Ishikawa (cell line): ENCODE measurements around the gene RFWD3.

Experiments
- CEBPB ChIP-seq: IDR thresholded peaks from 2 replicates; pipeline ENCODE4 v1.6.1; 2012
- CREB1 ChIP-seq: IDR thresholded peaks from 2 replicates; pipeline ENCODE4 v1.6.1; 2012; ENCODE audit warnings: low read depth
- EGR1 ChIP-seq: IDR thresholded peaks from 2 replicates; pipeline ENCODE4 v1.6.1; 2012
- EP300 ChIP-seq: IDR thresholded peaks from 2 replicates; pipeline ENCODE4 v1.6.1; 2012; ENCODE audit warnings: borderline replicate concordance
- FOXM1 ChIP-seq: IDR thresholded peaks from 2 replicates; pipeline ENCODE4 v1.6.1; 2012; ENCODE audit warnings: low read depth, borderline replicate concordance
- NFIC ChIP-seq: IDR thresholded peaks from 2 replicates; pipeline ENCODE4 v1.6.1; 2012
- RAD21 ChIP-seq: IDR thresholded peaks from 2 replicates; pipeline ENCODE4 v1.6.1; 2012; ENCODE audit warnings: low read depth
- TAF1 ChIP-seq: IDR thresholded peaks from 2 replicates; pipeline ENCODE4 v1.6.1; 2012; ENCODE audit warnings: low read depth, mild to moderate bottlenecking
- TCF12 ChIP-seq: IDR thresholded peaks from 2 replicates; pipeline ENCODE4 v1.6.1; 2012; ENCODE audit warnings: low read depth
- TEAD4 ChIP-seq: IDR thresholded peaks from 2 replicates; pipeline ENCODE4 v1.6.1; 2012
- YY1 ChIP-seq: IDR thresholded peaks from 2 replicates; pipeline ENCODE4 v1.6.1; 2012; ENCODE audit warnings: low read depth
- ZBTB7A ChIP-seq: IDR thresholded peaks from 2 replicates; pipeline ENCODE4 v1.6.1; 2012; ENCODE audit warnings: low read depth
- TF ChIP-seq, protein P1 (sequence below): IDR thresholded peaks from 2 replicates; pipeline ENCODE4 v1.6.1; 2012
- TF ChIP-seq, protein P2 (sequence below): IDR thresholded peaks from 2 replicates; pipeline ENCODE4 v1.6.1; 2012
- TF ChIP-seq, protein P3 (sequence below): IDR thresholded peaks from 2 replicates; pipeline ENCODE4 v1.6.1; 2012; ENCODE audit warnings: low read depth, mild to moderate bottlenecking

The RFWD3 gene

DNA sequence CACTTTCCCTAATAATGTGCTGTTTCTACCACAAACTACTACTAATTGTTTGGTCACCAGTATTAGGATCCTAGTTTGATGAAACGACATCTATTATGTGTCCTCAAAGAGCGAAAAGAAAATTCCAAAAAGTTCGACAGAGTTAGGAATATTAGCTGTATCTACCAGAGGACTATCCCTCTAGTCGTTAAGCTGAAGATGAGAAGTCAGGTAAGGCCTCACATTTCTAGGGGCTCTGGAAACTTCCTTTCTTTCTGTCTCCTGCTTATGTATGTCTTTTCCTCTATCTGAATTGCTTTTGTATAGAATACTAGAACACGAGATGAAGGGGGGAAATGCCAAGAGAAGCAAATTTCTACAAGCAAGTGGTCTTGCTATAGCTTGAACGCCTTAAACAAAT, 61.3 kb downstream of the RFWD3 start:
- no peak for TF ChIP-seq EGR1
- TF ChIP-seq CEBPB: no peak
- TF ChIP-seq, protein P1, sequence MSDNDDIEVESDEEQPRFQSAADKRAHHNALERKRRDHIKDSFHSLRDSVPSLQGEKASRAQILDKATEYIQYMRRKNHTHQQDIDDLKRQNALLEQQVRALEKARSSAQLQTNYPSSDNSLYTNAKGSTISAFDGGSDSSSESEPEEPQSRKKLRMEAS: no peak
- TF ChIP-seq YY1: no peak
- no peak for TF ChIP-seq FOXM1
- no peak for TF ChIP-seq TEAD4
- TF ChIP-seq NFIC: no peak
- TF ChIP-seq TAF1: no peak
- TF ChIP-seq, protein P2, sequence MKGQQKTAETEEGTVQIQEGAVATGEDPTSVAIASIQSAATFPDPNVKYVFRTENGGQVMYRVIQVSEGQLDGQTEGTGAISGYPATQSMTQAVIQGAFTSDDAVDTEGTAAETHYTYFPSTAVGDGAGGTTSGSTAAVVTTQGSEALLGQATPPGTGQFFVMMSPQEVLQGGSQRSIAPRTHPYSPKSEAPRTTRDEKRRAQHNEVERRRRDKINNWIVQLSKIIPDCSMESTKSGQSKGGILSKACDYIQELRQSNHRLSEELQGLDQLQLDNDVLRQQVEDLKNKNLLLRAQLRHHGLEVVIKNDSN: no peak
- TF ChIP-seq, protein P3, sequence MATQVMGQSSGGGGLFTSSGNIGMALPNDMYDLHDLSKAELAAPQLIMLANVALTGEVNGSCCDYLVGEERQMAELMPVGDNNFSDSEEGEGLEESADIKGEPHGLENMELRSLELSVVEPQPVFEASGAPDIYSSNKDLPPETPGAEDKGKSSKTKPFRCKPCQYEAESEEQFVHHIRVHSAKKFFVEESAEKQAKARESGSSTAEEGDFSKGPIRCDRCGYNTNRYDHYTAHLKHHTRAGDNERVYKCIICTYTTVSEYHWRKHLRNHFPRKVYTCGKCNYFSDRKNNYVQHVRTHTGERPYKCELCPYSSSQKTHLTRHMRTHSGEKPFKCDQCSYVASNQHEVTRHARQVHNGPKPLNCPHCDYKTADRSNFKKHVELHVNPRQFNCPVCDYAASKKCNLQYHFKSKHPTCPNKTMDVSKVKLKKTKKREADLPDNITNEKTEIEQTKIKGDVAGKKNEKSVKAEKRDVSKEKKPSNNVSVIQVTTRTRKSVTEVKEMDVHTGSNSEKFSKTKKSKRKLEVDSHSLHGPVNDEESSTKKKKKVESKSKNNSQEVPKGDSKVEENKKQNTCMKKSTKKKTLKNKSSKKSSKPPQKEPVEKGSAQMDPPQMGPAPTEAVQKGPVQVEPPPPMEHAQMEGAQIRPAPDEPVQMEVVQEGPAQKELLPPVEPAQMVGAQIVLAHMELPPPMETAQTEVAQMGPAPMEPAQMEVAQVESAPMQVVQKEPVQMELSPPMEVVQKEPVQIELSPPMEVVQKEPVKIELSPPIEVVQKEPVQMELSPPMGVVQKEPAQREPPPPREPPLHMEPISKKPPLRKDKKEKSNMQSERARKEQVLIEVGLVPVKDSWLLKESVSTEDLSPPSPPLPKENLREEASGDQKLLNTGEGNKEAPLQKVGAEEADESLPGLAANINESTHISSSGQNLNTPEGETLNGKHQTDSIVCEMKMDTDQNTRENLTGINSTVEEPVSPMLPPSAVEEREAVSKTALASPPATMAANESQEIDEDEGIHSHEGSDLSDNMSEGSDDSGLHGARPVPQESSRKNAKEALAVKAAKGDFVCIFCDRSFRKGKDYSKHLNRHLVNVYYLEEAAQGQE: no peak
- no peak for TF ChIP-seq EP300
- no peak for TF ChIP-seq CREB1
- no peak for TF ChIP-seq ZBTB7A

DNA sequence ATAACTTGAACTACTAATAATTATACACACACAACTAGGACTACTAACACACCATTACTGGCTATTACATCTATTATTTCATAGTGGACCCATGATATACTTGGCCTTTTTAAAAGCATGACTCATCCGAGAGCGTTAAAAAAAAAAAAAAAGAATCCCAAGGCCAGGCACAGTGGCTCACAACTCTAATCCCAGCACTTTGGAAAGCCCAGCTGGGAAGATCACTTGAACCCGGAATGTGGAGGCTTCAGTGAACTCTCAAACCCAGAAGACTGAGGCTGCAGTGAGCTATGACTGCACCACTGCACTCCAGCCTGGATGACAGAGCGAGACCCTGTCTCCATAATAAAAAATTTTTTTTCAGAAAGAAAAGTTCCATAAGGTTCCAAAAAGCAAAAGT, 62.8 kb downstream of the RFWD3 start:
- TF ChIP-seq, protein P3: no peak
- TF ChIP-seq TAF1 (no peak), EP300 (no peak), YY1 (no peak), TEAD4 (no peak), EGR1 (no peak), NFIC (no peak), RAD21 (no peak), TCF12 (no peak), ZBTB7A (no peak), CREB1 (no peak), FOXM1 (no peak), CEBPB (no peak)
- TF ChIP-seq, protein P2: no peak
- TF ChIP-seq, protein P1: no peak

DNA sequence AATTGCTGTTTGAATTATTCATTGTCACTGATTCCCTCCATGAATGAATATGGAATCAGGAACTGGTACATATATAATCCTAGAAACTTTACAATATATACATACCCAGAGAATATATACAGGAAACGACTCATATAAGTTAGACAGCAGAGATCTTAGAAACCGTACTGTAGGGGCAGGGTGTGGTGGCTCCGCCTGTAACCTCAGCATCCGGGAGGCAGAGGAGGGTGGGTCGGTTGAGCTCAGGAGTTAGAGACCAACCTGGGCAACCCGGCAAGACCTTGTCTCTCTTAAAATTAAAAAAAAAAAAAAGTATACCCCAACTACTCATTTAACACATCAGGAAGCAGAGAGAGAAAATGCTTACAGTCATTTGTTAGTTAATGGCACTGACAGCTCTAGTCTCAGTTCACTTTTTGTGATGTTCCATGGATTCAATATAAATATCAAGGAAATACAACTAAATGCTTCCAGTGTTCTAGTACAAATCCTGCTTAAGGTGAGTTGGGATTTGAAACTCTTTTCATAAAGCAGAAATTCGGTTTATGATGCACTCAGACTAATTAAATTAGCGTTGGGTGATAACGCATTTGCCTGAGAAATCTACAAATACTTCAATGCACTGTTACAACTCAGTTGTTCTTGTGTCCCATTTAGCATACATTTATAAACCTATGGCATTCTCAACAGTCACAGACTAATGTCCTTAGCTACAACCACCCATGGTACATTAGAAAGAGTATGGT, 65.4 kb downstream of the RFWD3 start:
- TF ChIP-seq ZBTB7A (no peak), TCF12 (no peak), YY1 (no peak), TEAD4 (no peak), CEBPB (no peak), TAF1 (no peak), FOXM1 (no peak)
- TF ChIP-seq, protein P2: no peak
- TF ChIP-seq, protein P3: no peak

DNA sequence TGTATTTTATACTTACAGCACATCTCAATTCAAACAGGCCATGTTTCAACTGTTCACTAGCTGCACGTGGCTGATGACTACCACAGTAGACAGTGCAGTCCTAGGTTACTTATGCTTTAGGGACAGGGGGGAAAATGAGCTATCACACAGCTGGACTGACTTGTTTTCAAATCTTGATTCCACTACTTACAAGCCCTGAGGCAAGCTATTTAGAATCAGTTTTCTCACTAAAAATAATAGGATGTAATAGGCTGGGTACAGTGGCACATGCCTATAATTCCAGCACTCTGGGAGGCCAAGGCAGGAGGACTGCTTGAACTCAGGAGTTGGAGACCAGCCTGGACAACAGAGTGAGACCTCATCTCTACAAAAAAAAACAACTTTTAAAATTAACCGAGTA, 70.1 kb downstream of the RFWD3 start:
- no peak for TF ChIP-seq RAD21
